GM19193 (cell line): ENCODE data around the gene BAIAP2.

ENCODE experiments used
- POLR2A ChIP-seq: IDR thresholded peaks from 4 replicates; pipeline ENCODE4 v1.6.1; 2011; ENCODE audit not compliant: insufficient read depth, insufficient read length; ENCODE audit errors: extremely low read depth

BAIAP2 gene

GRCh38 chr17:81161972-81162371 lies 127.0 kb downstream of the BAIAP2 start:
- no peak for TF ChIP-seq POLR2A

- no peak for TF ChIP-seq POLR2A
These were observed 127.5 kb downstream of the BAIAP2 start for GRCh38 chr17:81162491-81162890.

- TF ChIP-seq POLR2A = no peak
These were observed 128.2 kb downstream of the BAIAP2 start for GRCh38 chr17:81163051-81163695.

GRCh38 chr17:81163703-81164370 lies 128.9 kb downstream of the BAIAP2 start:
- TF ChIP-seq POLR2A = no peak

- no peak for TF ChIP-seq POLR2A
These were observed 129.7 kb downstream of the BAIAP2 start for GRCh38 chr17:81164371-81165245.

GRCh38 chr17:81165246-81166032 lies 130.5 kb downstream of the BAIAP2 start, which contains the start of gene PVALEF:
Gene PVALEF, plus strand, starts transcription at chr17:81165507. Its CDS starts 15,720 bp downstream, at chr17:81181227.
- no peak for TF ChIP-seq POLR2A

GRCh38 chr17:81166033-81166492 lies 131.1 kb downstream of the BAIAP2 start, which contains the start of gene AATK:
Gene AATK, minus strand, starts transcription at chr17:81166221. Its CDS starts 229 bp downstream, at chr17:81165992.
- no peak for TF ChIP-seq POLR2A
